HG03571 (cell line): ENCODE measurements around the gene RTN4RL1.
"Not testable (repeated sequence)": the region's sequence is repeated elsewhere in the genome, so short reads cannot be mapped to it uniquely, and the experiment has no call there.

Source experiments
- ATAC-seq: cut with Tn5 transposase; IDR thresholded peaks from one replicate; pipeline ENCODE4 v1.9.1; 2021; ENCODE audit not compliant: unreplicated experiment

The RTN4RL1 gene

GRCh38 chr17:2004435-2004952, 20.6 kb downstream of the RTN4RL1 start:
- no peak for ATAC-seq

GRCh38 chr17:2003525-2003924, 21.6 kb downstream of the RTN4RL1 start:
- no peak for ATAC-seq

- no peak for ATAC-seq
These were observed 22.3 kb downstream of the RTN4RL1 start for GRCh38 chr17:2002767-2003329.

GRCh38 chr17:1999557-2000251, 25.4 kb downstream of the RTN4RL1 start:
- no peak for ATAC-seq

GRCh38 chr17:1997927-1998742, 27.0 kb downstream of the RTN4RL1 start:
- ATAC-seq, result no peak

GRCh38 chr17:1997289-1997926, 27.7 kb downstream of the RTN4RL1 start:
- ATAC-seq, result no peak

- ATAC-seq, result no peak
These were observed 28.3 kb downstream of the RTN4RL1 start for GRCh38 chr17:1996800-1997288.

- ATAC-seq, result no peak
These were observed 29.0 kb downstream of the RTN4RL1 start for GRCh38 chr17:1995907-1996799.

GRCh38 chr17:1995321-1995892, 29.7 kb downstream of the RTN4RL1 start:
- ATAC-seq, result no peak

GRCh38 chr17:1994707-1995106, 30.4 kb downstream of the RTN4RL1 start:
- ATAC-seq, result no peak

GRCh38 chr17:1992541-1992940, 32.6 kb downstream of the RTN4RL1 start:
- no peak for ATAC-seq

GRCh38 chr17:1989135-1989534, 36.0 kb downstream of the RTN4RL1 start:
- ATAC-seq, result no peak

- ATAC-seq, result no peak
These were observed 38.2 kb downstream of the RTN4RL1 start for GRCh38 chr17:1986783-1987451.

GRCh38 chr17:1985686-1986085, 39.4 kb downstream of the RTN4RL1 start:
- ATAC-seq, result no peak

- no peak for ATAC-seq
These were observed 40.0 kb downstream of the RTN4RL1 start for GRCh38 chr17:1985093-1985492.

- not testable (repeated sequence) for ATAC-seq
These were observed 42.3 kb downstream of the RTN4RL1 start for GRCh38 chr17:1982793-1983366.

- ATAC-seq, result no peak
These were observed 44.4 kb downstream of the RTN4RL1 start for GRCh38 chr17:1980665-1981250.

GRCh38 chr17:1979182-1979985, 45.8 kb downstream of the RTN4RL1 start:
- no peak for ATAC-seq
